Right ventricle myocardium superior (tissue), 1 donor: ENCODE results near the gene ZNF417. TPM values are rescaled to one million over a fixed set of nuclear protein-coding genes. Genes with fewer than 3 reads are reported as not detected.
A peak's percentile ranks its signal among the peaks of the same experiment; 100 is the strongest.
"Not testable (repeated sequence)": the region's sequence is repeated elsewhere in the genome, so short reads cannot be mapped to it uniquely, and the experiment has no call there.

Experiments
- ATAC-seq: fragments of 200-7000 bp; cut with Tn5 transposase; one replicate; pipeline ENCODE4 v1.9.1; 2020; ENCODE audit warnings: mild to moderate bottlenecking; ENCODE audit not compliant: poor library complexity
- DNase-seq: peaks from one replicate; pipeline ENCODE4 v3.0.0-alpha.2; 2020
- intact Hi-C: fragments of 100-400 bp; cut with DNase I; formaldehyde crosslinking; loops from one replicate; pipeline ENCODE4 v1.11.2; 2022
- total RNA-seq: library from RNA; stranded (reverse); fragmentation: NEBNext Ultra II Directional; extraction: Animal tissue kit (Norgen Biotek cat#: 25700); gene quantifications from one replicate; pipeline ENCODE4 v1.2.1, GENCODE V29; 2021
- donor health status: DM: no; HTN: yes; CAD: no; lungs with severe emphysema.

ZNF417 gene
- total RNA-seq, 1 donor from 2014 or later, result 10.0 TPM

GRCh38 chr19:57888560-57889231, 27.7 kb downstream of the ZNF417 start, which contains the start of gene ZNF814:
TSS of gene ZNF814 (minus strand) at chr19:57889037. CDS start at chr19:57888802, 235 bp downstream.
- intact Hi-C loops, result no loop called here
- peak; percentile 93 for ATAC-seq
- DNase-seq, result peak; percentile 89

DNA sequence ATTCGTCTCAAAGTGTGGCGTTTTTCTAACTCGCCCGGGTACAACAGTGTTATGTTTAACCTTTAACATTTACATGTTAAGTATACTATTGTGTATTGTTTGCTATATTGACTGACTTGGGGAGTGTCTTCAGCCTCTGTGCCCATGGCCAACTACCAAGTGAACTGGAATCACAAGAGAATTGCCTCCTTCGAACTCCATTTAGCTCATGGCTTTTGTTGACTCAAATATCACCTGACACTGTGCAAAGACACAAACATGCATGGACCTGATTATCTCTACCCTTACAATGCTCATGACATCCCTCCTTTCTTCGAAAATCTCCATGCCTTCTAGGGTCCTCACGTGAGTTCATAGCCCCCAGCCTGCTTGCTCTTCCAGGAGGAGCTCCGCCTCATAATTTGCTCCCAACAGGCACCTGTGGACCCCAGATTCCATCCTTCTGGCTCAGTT, 28.3 kb downstream of the ZNF417 start:
- peak; percentile 2 for ATAC-seq
- intact Hi-C loops, result no loop called here

GRCh38 chr19:57887195-57887941, 29.0 kb downstream of the ZNF417 start:
- DNase-seq (no peak), ATAC-seq (no peak)
- intact Hi-C loops, result no loop called here

More for the DNA sequence above, 28.3 kb downstream of the ZNF417 start:
- no peak for DNase-seq

- ATAC-seq, result no peak
- DNase-seq, result no peak
- intact Hi-C loops, result no loop called here
These were observed 30.3 kb downstream of the ZNF417 start for GRCh38 chr19:57886046-57886445.

- intact Hi-C loops, ATAC-seq, DNase-seq: not testable (repeated sequence)
These were observed 42.3 kb downstream of the ZNF417 start for GRCh38 chr19:57873883-57874799.

DNA sequence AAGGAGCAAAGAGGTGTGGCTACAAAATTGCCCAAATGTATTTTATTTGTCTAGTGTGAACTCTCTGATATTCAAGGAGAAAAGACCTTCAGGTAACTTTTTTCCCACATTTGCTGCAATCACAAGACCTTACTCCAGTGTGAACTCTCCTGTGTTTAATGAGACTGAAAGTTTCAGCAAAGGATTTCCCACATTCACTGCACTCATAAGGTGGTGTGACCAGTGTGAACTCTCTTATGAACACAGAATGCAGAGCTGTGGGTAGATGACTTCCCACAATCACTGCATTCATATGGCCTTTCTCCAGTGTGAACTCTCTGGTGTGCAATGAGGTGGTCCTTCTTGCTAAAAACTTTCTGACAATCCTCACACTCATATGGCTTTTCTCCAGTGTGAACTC, 43.9 kb downstream of the ZNF417 start:
- intact Hi-C loops, result no loop called here
- DNase-seq (no peak), ATAC-seq (no peak)

DNA sequence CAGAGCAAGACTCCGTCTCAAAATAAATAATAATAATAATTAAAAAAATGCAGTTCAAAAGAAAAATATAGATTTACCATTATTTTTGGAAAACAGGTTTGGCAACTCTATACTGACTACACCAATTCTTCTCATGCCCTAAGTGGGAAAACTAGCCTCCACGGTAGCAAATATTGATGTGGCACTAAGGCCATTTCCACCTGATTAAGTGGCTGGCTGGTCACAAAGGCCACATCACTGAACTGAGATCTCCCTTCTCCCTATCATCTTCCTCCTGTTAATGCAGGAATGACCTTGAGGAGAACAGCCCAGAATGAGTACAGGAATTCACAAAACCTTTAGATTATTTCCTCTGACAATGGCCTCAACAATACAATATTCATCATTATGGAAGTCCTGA, 46.2 kb downstream of the ZNF417 start:
- intact Hi-C loops, result no loop called here
- ATAC-seq, result no peak

DNA sequence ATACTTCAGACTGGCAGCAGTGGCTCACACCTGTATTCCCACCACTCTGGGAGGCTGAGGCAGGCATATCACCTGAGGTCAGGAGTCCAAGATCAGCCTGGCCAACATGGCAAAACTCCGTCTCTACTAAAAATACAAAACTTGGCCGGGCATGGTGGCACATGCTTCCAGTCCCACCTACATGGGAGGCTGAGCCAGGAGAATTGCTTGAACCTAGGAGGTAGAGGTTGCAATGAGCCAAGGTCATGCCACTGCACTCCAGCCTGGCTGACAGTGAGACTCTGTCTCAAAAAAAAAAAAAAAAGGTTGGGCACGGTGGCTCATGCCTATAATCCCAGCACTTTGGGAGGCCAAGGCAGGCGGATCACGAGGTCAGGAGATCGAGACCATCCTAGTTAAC, 46.7 kb downstream of the ZNF417 start:
- ATAC-seq, result peak; percentile 56
- DNase-seq, intact Hi-C loops: not testable (repeated sequence)

More for the DNA sequence above, 46.2 kb downstream of the ZNF417 start:
- DNase-seq, result no peak

DNA sequence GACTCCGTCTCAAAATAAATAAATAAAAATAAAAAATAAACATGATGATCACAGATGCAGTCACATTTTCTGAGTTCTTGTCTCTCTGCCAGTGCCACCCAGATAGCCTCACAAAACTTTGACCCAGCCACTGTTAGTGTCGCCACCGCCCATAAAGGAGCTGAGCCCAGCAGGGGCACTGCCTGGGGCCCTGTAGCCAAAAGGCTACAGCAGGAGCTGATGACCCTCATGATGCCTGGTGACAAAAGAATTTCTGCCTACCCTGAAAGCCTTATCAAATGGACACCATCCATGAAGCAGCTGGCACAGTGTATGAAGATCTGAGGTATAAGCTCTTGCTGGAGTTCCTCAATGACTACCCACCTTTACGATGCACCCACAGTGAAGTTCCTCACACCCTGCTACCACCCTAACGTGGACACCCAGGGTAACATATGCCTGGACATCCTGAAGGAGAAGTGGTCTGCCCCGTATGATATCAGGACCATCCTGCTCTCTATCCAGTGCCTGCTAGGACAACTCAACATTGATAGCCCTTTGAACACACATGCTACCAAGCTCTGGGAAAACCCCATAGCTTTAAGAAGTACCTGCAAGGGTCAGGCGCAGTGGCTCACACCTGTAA, 48.4 kb downstream of the ZNF417 start:
- intact Hi-C loops, result no loop called here
- ATAC-seq, result no peak
- no peak for DNase-seq

Other genes with a start within 250 kb of the ZNF417 start
- gene ZSCAN4, start 247.7 kb downstream of the ZNF417 start, total RNA-seq, result not detected
- gene ZNF551, start 234.6 kb downstream of the ZNF417 start, total RNA-seq, result 3.1 TPM
- 3.1 TPM for gene ZNF154, start 207.4 kb downstream of the ZNF417 start, total RNA-seq
- gene ZNF671, start 189.0 kb downstream of the ZNF417 start, total RNA-seq, result 5.8 TPM
- 9.8 TPM for gene ZNF776, start 169.8 kb downstream of the ZNF417 start, total RNA-seq
- 9.8 TPM for gene ZNF586, start 146.9 kb downstream of the ZNF417 start, total RNA-seq
- gene ZNF552, start 101.7 kb downstream of the ZNF417 start, total RNA-seq, result 3.5 TPM
- gene ZNF587B, start 86.3 kb downstream of the ZNF417 start, total RNA-seq, result 6.3 TPM
- gene ZNF587, start 66.7 kb downstream of the ZNF417 start, total RNA-seq, result 13.7 TPM
- gene ZNF814, start 27.6 kb downstream of the ZNF417 start, total RNA-seq, result 14.2 TPM
- gene ZNF418, start 18.8 kb upstream of the ZNF417 start, total RNA-seq, result 13.5 TPM
- 9.1 TPM for gene ZNF256, start 31.1 kb upstream of the ZNF417 start, total RNA-seq
- gene C19orf18, start 57.9 kb upstream of the ZNF417 start, total RNA-seq, result 2.4 TPM
- gene ZNF606, start 86.2 kb upstream of the ZNF417 start, total RNA-seq, result 15.0 TPM
- not detected for gene ZSCAN1, start 117.4 kb upstream of the ZNF417 start, total RNA-seq
- 3.4 TPM for gene ZNF135, start 142.7 kb upstream of the ZNF417 start, total RNA-seq
- gene ZSCAN18, start 181.6 kb upstream of the ZNF417 start, total RNA-seq, result 60.5 TPM
- gene ZNF329, start 234.2 kb upstream of the ZNF417 start, total RNA-seq, result 6.5 TPM